ENCODE measurements around the gene LAMTOR4. TPM values are rescaled to one million over a fixed set of nuclear protein-coding genes. Genes with fewer than 3 reads are reported as not detected.

The LAMTOR4 gene
- total and polyA plus RNA-seq, 2 of the 13 experiments (the other 11 are each of a cell fraction or from before 2014, with no cell fraction given), result 115 to 118 TPM

- TF ChIP-seq ZNF687 (CRISPR knock-in tag; IDR thresholded peaks at IDR 0.05) (peak; percentile 79), ZFP82 (CRISPR knock-in tag; IDR thresholded peaks at IDR 0.05; ENCODE audit: borderline replicate concordance) (0 out of 2 replicates have a peak, but pooled peaks have one; percentile 66), SCMH1 (CRISPR knock-in tag; IDR thresholded peaks at IDR 0.05; ENCODE audit: borderline replicate concordance) (no peak), NCOR1 (IDR thresholded peaks at IDR 0.05; ENCODE audit: borderline replicate concordance, low read length) (no peak), ZNF792 (CRISPR knock-in tag; IDR thresholded peaks at IDR 0.05) (no peak; the same call in none of the 2 replicates), ZBTB49 (CRISPR knock-in tag; IDR thresholded peaks at IDR 0.05; ENCODE audit: borderline replicate concordance) (no peak), ZNF552 (CRISPR knock-in tag; IDR thresholded peaks at IDR 0.05; ENCODE audit: borderline replicate concordance) (no peak), YEATS2 (CRISPR knock-in tag; IDR thresholded peaks at IDR 0.05; ENCODE audit: borderline replicate concordance) (peak; percentile 87), AHDC1 (CRISPR knock-in tag; IDR thresholded peaks at IDR 0.05; ENCODE audit: borderline replicate concordance) (0 out of 2 replicates have a peak, but pooled peaks have one; percentile 44), YY1 (IDR thresholded peaks at IDR 0.05; ENCODE audit: insufficient read depth, insufficient replicate concordance, low read depth, low read length) (peak; percentile 55), JUND (CRISPR knock-in tag; IDR thresholded peaks at IDR 0.05) (0 out of 2 replicates have a peak, but pooled peaks have one; percentile 29), GPN1 (CRISPR knock-in tag; IDR thresholded peaks at IDR 0.05; ENCODE audit: borderline replicate concordance) (no peak), MIER3 (CRISPR knock-in tag; IDR thresholded peaks at IDR 0.05; ENCODE audit: borderline replicate concordance) (no peak)
These were observed 47.5 kb upstream of the LAMTOR4 start, which contains the start of the genes AP4M1 and MCM7 (continued) for GRCh38 chr7:100101016-100101862.
